K562 (cell line): ENCODE measurements around the gene MYLIP. TPM values are rescaled to one million over a fixed set of nuclear protein-coding genes. Genes with fewer than 3 reads are reported as not detected.

Experiments used
- ADNP ChIP-seq: fragments of 200-800 bp; sonication (Bioruptor generic); IDR thresholded peaks from 2 replicates; pipeline ENCODE4 v1.6.1; 2016; ENCODE audit warnings: missing genetic modification characterization, missing compliant biosample characterization
- ARID2 ChIP-seq: fragments of 450-650 bp; IDR thresholded peaks from 2 replicates; pipeline ENCODE4 v1.6.1; 2017; ENCODE audit warnings: antibody characterized with exemption, mild to moderate bottlenecking
- BCLAF1 ChIP-seq, 2 experiments: fragments of 450-650 bp in 1 of 2; IDR thresholded peaks; 2 replicates each; pipeline ENCODE4 v1.6.1; 2011 to 2017; ENCODE audit warnings: low read depth in 2 of 2, antibody characterized with exemption in 1 of 2, borderline replicate concordance in 1 of 2, low read length in 1 of 2, mild to moderate bottlenecking in 1 of 2, mixed read lengths in 1 of 2; ENCODE audit not compliant: control insufficient read depth in 1 of 2
- CHD7 ChIP-seq: fragments of 200-600 bp; sonication (generic); IDR thresholded peaks from one replicate; pipeline ENCODE4 v1.6.1; 2012; ENCODE audit warnings: mild to moderate bottlenecking, low read depth, low read length, inconsistent platforms
- ERF ChIP-seq: fragments of 450-650 bp; formaldehyde crosslinking; IDR thresholded peaks from 2 replicates; pipeline ENCODE4 v1.4.0; 2020; ENCODE audit warnings: mild to moderate bottlenecking, mixed read lengths
- ESRRA ChIP-seq: fragments of 450-650 bp; IDR thresholded peaks from 2 replicates; pipeline ENCODE4 v1.6.1; 2014; ENCODE audit warnings: low read depth, mild to moderate bottlenecking, moderate library complexity, borderline replicate concordance
- ESRRB ChIP-seq: fragments of 250-450 bp; sonication (Bioruptor Pico); IDR thresholded peaks from 2 replicates; pipeline ENCODE4 v1.5.0; 2020; ENCODE audit warnings: mild to moderate bottlenecking, moderate library complexity, borderline replicate concordance
- LEF1 ChIP-seq: fragments of 450-650 bp; IDR thresholded peaks from 2 replicates; pipeline ENCODE4 v1.6.1; 2016; ENCODE audit warnings: mild to moderate bottlenecking
- NCOA4 ChIP-seq: fragments of 450-650 bp; IDR thresholded peaks from 2 replicates; pipeline ENCODE4 v1.6.1; 2018; ENCODE audit warnings: mild to moderate bottlenecking; ENCODE audit not compliant: partially characterized antibody
- STAT5B ChIP-seq: fragments of 250-450 bp; sonication (Bioruptor Pico); IDR thresholded peaks from 2 replicates; pipeline ENCODE4 v1.8.0; 2021; ENCODE audit warnings: mild to moderate bottlenecking, inconsistent platforms
- ZHX1 ChIP-seq: fragments of 150-350 bp; conservative IDR thresholded peaks from 2 replicates; pipeline ENCODE4 v1.6.1; 2014; ENCODE audit warnings: low read length
- polyA plus RNA-seq, 8 experiments: library from polyadenylated mRNA; depleted of rRNA in 4 of 8; stranded (reverse) in 5 of 8; unstranded in 3 of 8; fragments of >200 nt; fragmentation: Nextera tagmentation in 2 of 8; fragmentation: Illumina TruSeq in 1 of 8; extraction: Ambion mirVana in 2 of 8; extraction: Trizol in 1 of 8; gene quantifications; 2 replicates each; pipeline versions ENCODE4 v1.2.1 to v1.2.3, GENCODE V29; 2011 to 2014; ENCODE audit warnings: inconsistent platforms in 1 of 8, missing spikeins in 1 of 8
- total RNA-seq, 7 experiments: library from RNA; depleted of rRNA in 6 of 7; stranded (reverse); fragments of >200 nt in 6 of 7; fragmentation: Illumina TruSeq in 2 of 7; extraction: Trizol in 2 of 7; gene quantifications; 2 replicates each; pipeline versions ENCODE4 v1.2.1 to v1.2.3, GENCODE V29; 2011 to 2021; ENCODE audit warnings: low replicate concordance in 1 of 7

MYLIP gene
- total and polyA plus RNA-seq, 9 of the 15 experiments (the other 6 are each of a cell fraction or from before 2014, with no cell fraction given), result 10.8 to 43.5 (median 31.5) TPM

- no peak for TF ChIP-seq CHD7
- no peak for TF ChIP-seq ESRRB (CRISPR knock-in tag)
- TF ChIP-seq ZHX1, result no peak
- TF ChIP-seq ARID2, result no peak
- TF ChIP-seq NCOA4, result no peak
- TF ChIP-seq ERF (CRISPR knock-in tag), result no peak
- peak; percentile 67; the same call in 1 of the 2 replicates for TF ChIP-seq ESRRA
- TF ChIP-seq ADNP (tag), result 0 out of 2 replicates have a peak, but pooled peaks have one; percentile 14
- no peak for TF ChIP-seq BCLAF1 (IDR thresholded peaks at IDR 0.05; ENCODE audit: borderline replicate concordance in 1 of 2, control insufficient read depth in 1 of 2, low read depth in 2 of 2, low read length in 1 of 2)
- no peak for TF ChIP-seq STAT5B (CRISPR knock-in tag)
- TF ChIP-seq LEF1, result peak; percentile 20; the same call in 1 of the 2 replicates
These were observed 39.2 kb downstream of the MYLIP start (continued) for GRCh38 chr6:16168121-16168520.
